Hepatocyte (in vitro differentiated cells): ENCODE measurements around the gene RBX1. TPM values are rescaled to one million over a fixed set of nuclear protein-coding genes. Genes with fewer than 3 reads are reported as not detected.

ENCODE experiments used
- DNase-seq: peaks from one replicate; pipeline ENCODE4 v3.0.0-alpha.2; 2016; ENCODE audit warnings: low spot score
- H2AFZ ChIP-seq: fragments of 200-600 bp; sonication (generic); 2 replicates; pipeline ENCODE4 v1.6.0; 2016; ENCODE audit warnings: antibody characterized with exemption, mild to moderate bottlenecking
- H3K27ac ChIP-seq: fragments of 200-600 bp; sonication (generic); 2 replicates; pipeline ENCODE4 v1.5.1; 2016; ENCODE audit warnings: mild to moderate bottlenecking
- H3K27me3 ChIP-seq: fragments of 200-600 bp; sonication (generic); 2 replicates; pipeline ENCODE4 v1.6.1; 2016
- H3K36me3 ChIP-seq: fragments of 200-600 bp; sonication (generic); replicated peaks from 2 replicates; pipeline ENCODE4 v1.5.1; 2016; ENCODE audit warnings: low read depth; ENCODE audit not compliant: insufficient read depth
- H3K4me1 ChIP-seq: fragments of 200-600 bp; sonication (generic); 2 replicates; pipeline ENCODE4 v1.5.1; 2016; ENCODE audit warnings: mild to moderate bottlenecking, moderate library complexity; ENCODE audit not compliant: insufficient read depth
- H3K4me2 ChIP-seq: fragments of 200-600 bp; sonication (generic); 2 replicates; pipeline ENCODE4 v1.6.0; 2016
- H3K4me3 ChIP-seq: fragments of 200-600 bp; sonication (generic); 2 replicates; pipeline ENCODE4 v1.5.1; 2016; ENCODE audit warnings: mild to moderate bottlenecking
- H3K79me2 ChIP-seq: fragments of 200-600 bp; sonication (generic); 2 replicates; pipeline ENCODE4 v1.6.0; 2017; ENCODE audit warnings: mild to moderate bottlenecking
- H3K9me2 ChIP-seq: fragments of 200-600 bp; sonication (generic); replicated peaks from 2 replicates; pipeline ENCODE4 v1.6.0; 2017; ENCODE audit warnings: mild to moderate bottlenecking; ENCODE audit not compliant: insufficient read depth
- H3K9me3 ChIP-seq: fragments of 200-600 bp; sonication (generic); 2 replicates; pipeline ENCODE4 v1.5.1; 2016; ENCODE audit warnings: low read depth, mild to moderate bottlenecking
- H4K20me1 ChIP-seq: fragments of 200-600 bp; sonication (generic); 2 replicates; pipeline ENCODE4 v1.6.0; 2016; ENCODE audit warnings: mild to moderate bottlenecking; ENCODE audit not compliant: insufficient read depth, poor library complexity, severe bottlenecking
- EZH2 ChIP-seq: fragments of 200-600 bp; sonication (generic); IDR thresholded peaks from 2 replicates; pipeline ENCODE4 v1.6.1; 2016; ENCODE audit warnings: antibody characterized with exemption, mild to moderate bottlenecking, borderline replicate concordance
- EZH2phosphoT487 ChIP-seq: fragments of 200-600 bp; sonication (generic); IDR thresholded peaks from one replicate; pipeline ENCODE4 v1.6.1; 2018; ENCODE audit warnings: antibody characterized with exemption, mild to moderate bottlenecking, low read depth, moderate library complexity; ENCODE audit not compliant: unreplicated experiment, severe bottlenecking
- WGBS: methylation state at CpG from one replicate; pipeline ENCODE4 v1.1.6; 2016; ENCODE audit warnings: low lambda C conversion rate; ENCODE audit errors: missing lambda C conversion rate; 5-methylcytosine and 5-hydroxymethylcytosine counted together
- polyA plus RNA-seq: library from polyadenylated mRNA; unstranded; fragments of >200 nt; fragmentation: Nextera tagmentation; extraction: Ambion mirVana; gene quantifications from 2 replicates; pipeline ENCODE4 v1.2.1, GENCODE V29; 2016
- total RNA-seq: library from RNA; depleted of rRNA; stranded (reverse); fragments of >200 nt; gene quantifications from 2 replicates; pipeline ENCODE4 v1.2.3, GENCODE V29; 2014
- TF ChIP-seq, protein P1 (sequence below): fragments of 200-600 bp; sonication (generic); IDR thresholded peaks from 2 replicates; pipeline ENCODE4 v1.5.1; 2016; ENCODE audit warnings: antibody characterized with exemption, mild to moderate bottlenecking; ENCODE audit not compliant: poor library complexity

RBX1 gene
- total and polyA plus RNA-seq, 2 experiments from 2014 or later: 63.2 to 191 TPM

DNA sequence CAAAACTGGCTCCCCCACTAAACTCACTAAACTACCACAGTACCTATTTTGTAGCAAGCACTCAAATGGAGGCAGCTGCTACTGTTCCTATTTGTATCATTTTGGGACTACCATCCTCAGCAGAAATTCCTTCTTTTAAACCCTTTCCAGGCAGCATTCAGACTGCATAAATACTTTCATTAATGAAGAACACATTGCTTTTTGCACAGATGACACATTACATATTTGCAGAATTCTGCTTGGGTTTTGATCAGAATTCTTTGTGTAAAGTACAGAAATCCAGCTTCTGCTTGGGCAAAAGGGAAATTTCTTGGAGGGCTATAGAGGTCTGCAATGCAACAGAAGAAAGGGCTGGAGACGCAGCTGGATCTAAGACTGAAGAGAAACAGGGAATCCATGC is 24.2 kb downstream of the RBX1 start:
- no peak overlapping the region for H3K4me2 ChIP-seq
- no peaks in the 10 kb centered on the region for H3K36me3 ChIP-seq
- H3K9me2 ChIP-seq: no peaks in the 10 kb centered on the region
- no peaks in the 10 kb centered on the region for H3K79me2 ChIP-seq
- no peaks in the 10 kb centered on the region for H3K27me3 ChIP-seq
- WGBS: 76% methylated on average over 1 of the region's 1 CpG
- no peak overlapping the region for H3K27ac ChIP-seq
- DNase-seq: no peak
- H3K9me3 ChIP-seq: no peaks in the 10 kb centered on the region
- H3K4me3 ChIP-seq: no peak overlapping the region
- TF ChIP-seq, protein P1, sequence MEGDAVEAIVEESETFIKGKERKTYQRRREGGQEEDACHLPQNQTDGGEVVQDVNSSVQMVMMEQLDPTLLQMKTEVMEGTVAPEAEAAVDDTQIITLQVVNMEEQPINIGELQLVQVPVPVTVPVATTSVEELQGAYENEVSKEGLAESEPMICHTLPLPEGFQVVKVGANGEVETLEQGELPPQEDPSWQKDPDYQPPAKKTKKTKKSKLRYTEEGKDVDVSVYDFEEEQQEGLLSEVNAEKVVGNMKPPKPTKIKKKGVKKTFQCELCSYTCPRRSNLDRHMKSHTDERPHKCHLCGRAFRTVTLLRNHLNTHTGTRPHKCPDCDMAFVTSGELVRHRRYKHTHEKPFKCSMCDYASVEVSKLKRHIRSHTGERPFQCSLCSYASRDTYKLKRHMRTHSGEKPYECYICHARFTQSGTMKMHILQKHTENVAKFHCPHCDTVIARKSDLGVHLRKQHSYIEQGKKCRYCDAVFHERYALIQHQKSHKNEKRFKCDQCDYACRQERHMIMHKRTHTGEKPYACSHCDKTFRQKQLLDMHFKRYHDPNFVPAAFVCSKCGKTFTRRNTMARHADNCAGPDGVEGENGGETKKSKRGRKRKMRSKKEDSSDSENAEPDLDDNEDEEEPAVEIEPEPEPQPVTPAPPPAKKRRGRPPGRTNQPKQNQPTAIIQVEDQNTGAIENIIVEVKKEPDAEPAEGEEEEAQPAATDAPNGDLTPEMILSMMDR: no peak
- TF ChIP-seq EZH2phosphoT487 (no peak), EZH2 (no peak)
- no peaks in the 10 kb centered on the region for H3K4me1 ChIP-seq
- no peaks in the 10 kb centered on the region for H4K20me1 ChIP-seq
- H2AFZ ChIP-seq: no peak overlapping the region

DNA sequence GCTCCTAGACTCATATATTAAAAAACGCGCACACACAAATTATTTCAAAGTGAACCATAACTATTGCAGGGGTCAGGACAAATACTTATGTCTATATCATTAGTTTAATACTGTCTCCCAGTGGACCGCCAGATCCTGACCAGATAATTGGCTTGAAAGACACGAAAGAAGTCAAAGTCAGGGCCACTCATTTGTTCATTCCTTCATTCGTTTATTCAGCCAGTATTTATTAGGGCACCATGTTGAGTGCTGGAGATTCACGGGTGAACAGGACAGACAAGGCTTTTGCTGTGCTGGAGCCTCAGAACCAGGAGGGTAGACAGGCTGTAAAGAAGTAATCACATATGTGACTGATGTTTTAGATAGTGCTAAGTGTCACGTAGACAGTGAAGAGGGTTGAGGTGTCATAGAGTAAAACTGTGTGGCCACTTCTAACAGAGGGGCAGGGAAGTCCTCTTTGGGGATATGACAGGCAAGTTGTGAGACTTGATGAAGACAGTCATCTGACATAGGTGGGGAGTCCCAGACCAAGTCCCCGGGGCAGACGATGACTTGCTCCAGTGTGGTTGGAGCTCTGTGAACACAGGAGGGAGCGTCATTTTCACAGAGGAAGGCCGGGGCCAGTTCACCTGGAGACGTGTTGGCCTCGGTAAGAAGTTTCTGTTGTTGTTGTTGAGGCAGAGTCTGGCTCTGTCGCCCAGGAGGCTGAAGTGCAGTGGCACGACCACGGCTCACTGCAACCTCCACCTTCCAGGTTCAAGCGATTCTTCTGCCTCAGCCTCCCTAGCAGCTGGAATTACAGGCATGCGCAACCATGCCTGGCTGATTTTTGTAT is 25.9 kb downstream of the RBX1 start:
- no peak overlapping the region for H3K4me3 ChIP-seq
- TF ChIP-seq, protein P1: no peak
- TF ChIP-seq EZH2: no peak
- no peak for TF ChIP-seq EZH2phosphoT487
- no peak overlapping the region for H3K4me2 ChIP-seq
- H3K79me2 ChIP-seq: no peaks in the 10 kb centered on the region
- no peaks in the 10 kb centered on the region for H3K36me3 ChIP-seq
- H3K27ac ChIP-seq: no peak overlapping the region
- no peaks in the 10 kb centered on the region for H4K20me1 ChIP-seq
- H3K9me3 ChIP-seq: no peaks in the 10 kb centered on the region
- H2AFZ ChIP-seq: no peak overlapping the region
- WGBS: 88% methylated on average over 18 of the region's 18 CpGs
- no peaks in the 10 kb centered on the region for H3K4me1 ChIP-seq
- H3K9me2 ChIP-seq: no peaks in the 10 kb centered on the region
- H3K27me3 ChIP-seq: no peaks in the 10 kb centered on the region
- DNase-seq: no peak

DNA sequence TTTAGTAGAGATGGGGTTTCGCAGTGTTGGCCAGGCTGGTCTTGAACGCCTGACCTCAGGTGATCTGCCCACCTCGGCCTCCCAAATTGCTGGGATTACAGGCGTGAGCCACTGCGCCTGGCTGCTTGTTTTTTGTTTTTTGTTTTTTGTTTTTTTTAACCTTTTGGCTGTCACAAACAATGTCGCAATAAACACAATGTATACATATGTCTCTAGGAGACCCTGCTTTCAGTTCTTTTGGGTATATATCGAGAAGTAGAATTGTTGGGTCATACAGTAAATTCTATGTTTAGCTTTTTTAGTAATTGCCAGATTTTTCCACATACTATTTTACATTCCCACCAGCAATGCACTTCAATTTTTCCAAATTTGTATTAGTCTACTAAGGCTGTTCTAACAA is 28.0 kb downstream of the RBX1 start:
- H3K4me3 ChIP-seq: no peak overlapping the region
- over 99% methylated on average over 7 of the region's 7 CpGs for WGBS
- H3K27ac ChIP-seq: no peak overlapping the region
- no peaks in the 10 kb centered on the region for H4K20me1 ChIP-seq
- no peaks in the 10 kb centered on the region for H3K79me2 ChIP-seq
- no peak overlapping the region for H3K4me2 ChIP-seq
- H3K9me3 ChIP-seq: no peaks in the 10 kb centered on the region
- H2AFZ ChIP-seq: no peak overlapping the region
- H3K36me3 ChIP-seq: no peaks in the 10 kb centered on the region
- no peaks in the 10 kb centered on the region for H3K4me1 ChIP-seq
- no peak for TF ChIP-seq EZH2
- H3K9me2 ChIP-seq: no peaks in the 10 kb centered on the region
- no peaks in the 10 kb centered on the region for H3K27me3 ChIP-seq
- no peak for DNase-seq

DNA sequence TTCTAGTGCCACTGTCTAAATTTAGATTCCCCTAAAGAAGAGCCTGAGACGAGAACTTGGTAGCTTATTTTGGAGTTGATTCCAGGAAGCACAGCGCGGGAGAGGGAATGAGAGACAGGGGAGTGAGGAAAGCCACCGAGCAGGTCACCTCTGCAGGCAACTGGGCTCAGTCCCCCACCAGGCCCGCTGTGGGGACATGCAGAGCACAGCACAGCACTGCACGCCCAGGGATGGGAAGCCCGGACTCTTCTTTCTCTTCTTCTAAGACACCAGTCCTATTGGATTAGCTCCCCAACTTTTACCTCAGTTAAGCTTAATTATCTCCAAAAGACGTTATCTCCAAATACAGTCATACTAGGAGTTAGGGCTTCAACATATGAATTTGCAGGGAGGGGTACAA is 28.7 kb downstream of the RBX1 start:
- Histone ChIP-seq H3K36me3 (no peaks in the 10 kb centered on the region), H3K27me3 (no peaks in the 10 kb centered on the region), H3K4me1 (no peaks in the 10 kb centered on the region), H3K4me3 (no peak overlapping the region), H3K79me2 (no peaks in the 10 kb centered on the region), H3K4me2 (no peak overlapping the region), H2AFZ (no peak overlapping the region), H4K20me1 (no peaks in the 10 kb centered on the region), H3K27ac (no peak overlapping the region), H3K9me3 (no peaks in the 10 kb centered on the region), H3K9me2 (no peaks in the 10 kb centered on the region)
- no peak for TF ChIP-seq EZH2
- TF ChIP-seq EZH2phosphoT487: no peak
- WGBS: 93% methylated on average over 8 of the region's 8 CpGs
- DNase-seq: no peak
